GM19438 (cell line): ENCODE measurements around the gene CYP3A7.
"Not testable (repeated sequence)": the region's sequence is repeated elsewhere in the genome, so short reads cannot be mapped to it uniquely, and the experiment has no call there.

ENCODE experiments used
- ATAC-seq: cut with Tn5 transposase; IDR thresholded peaks from one replicate; pipeline ENCODE4 v1.9.1; 2021; ENCODE audit warnings: low read depth; ENCODE audit not compliant: unreplicated experiment

Gene CYP3A7

GRCh38 chr7:99742737-99743394 lies 7.9 kb upstream of the CYP3A7 start:
- no peak for ATAC-seq

- no peak for ATAC-seq
Observed at GRCh38 chr7:99741441-99741795, 6.4 kb upstream of the CYP3A7 start.

- no peak for ATAC-seq
Observed at GRCh38 chr7:99740573-99741440, 5.8 kb upstream of the CYP3A7 start.

- no peak for ATAC-seq
Observed at GRCh38 chr7:99739699-99740572, 4.9 kb upstream of the CYP3A7 start.

GRCh38 chr7:99737726-99738125 lies 2.7 kb upstream of the CYP3A7 start:
- no peak for ATAC-seq

GRCh38 chr7:99736667-99737066 lies 1.7 kb upstream of the CYP3A7 start:
- not testable (repeated sequence) for ATAC-seq

- no peak for ATAC-seq
Observed at GRCh38 chr7:99733448-99733847, 1.5 kb downstream of the CYP3A7 start.

- no peak for ATAC-seq
Observed at GRCh38 chr7:99733003-99733402, 2.0 kb downstream of the CYP3A7 start.

- no peak for ATAC-seq
Observed at GRCh38 chr7:99731638-99732374, 3.2 kb downstream of the CYP3A7 start.

- ATAC-seq, result no peak
Observed at GRCh38 chr7:99730992-99731391, 4.0 kb downstream of the CYP3A7 start.

- ATAC-seq, result no peak
Observed at GRCh38 chr7:99730238-99730810, 4.7 kb downstream of the CYP3A7 start.

- no peak for ATAC-seq
Observed at GRCh38 chr7:99729486-99730237, 5.3 kb downstream of the CYP3A7 start.

- ATAC-seq, result no peak
Observed at GRCh38 chr7:99728615-99729014, 6.4 kb downstream of the CYP3A7 start.

- not testable (repeated sequence) for ATAC-seq
Observed at GRCh38 chr7:99723201-99723600, 11.8 kb downstream of the CYP3A7 start.

- no peak for ATAC-seq
Observed at GRCh38 chr7:99720800-99721595, 14.0 kb downstream of the CYP3A7 start.

GRCh38 chr7:99719996-99720769 lies 14.8 kb downstream of the CYP3A7 start:
- no peak for ATAC-seq

- no peak for ATAC-seq
Observed at GRCh38 chr7:99713995-99714570, 20.9 kb downstream of the CYP3A7 start.
